Activated CD4-positive, alpha-beta T cell treated with anti-CD3 and anti-CD28 coated beads for 48 hours (primary cell): Measurements from ENCODE around the gene PCCA.

ENCODE experiments used
- DNase-seq: peaks from one replicate; pipeline ENCODE4 v3.0.0-alpha.2; 2020

PCCA gene

DNA sequence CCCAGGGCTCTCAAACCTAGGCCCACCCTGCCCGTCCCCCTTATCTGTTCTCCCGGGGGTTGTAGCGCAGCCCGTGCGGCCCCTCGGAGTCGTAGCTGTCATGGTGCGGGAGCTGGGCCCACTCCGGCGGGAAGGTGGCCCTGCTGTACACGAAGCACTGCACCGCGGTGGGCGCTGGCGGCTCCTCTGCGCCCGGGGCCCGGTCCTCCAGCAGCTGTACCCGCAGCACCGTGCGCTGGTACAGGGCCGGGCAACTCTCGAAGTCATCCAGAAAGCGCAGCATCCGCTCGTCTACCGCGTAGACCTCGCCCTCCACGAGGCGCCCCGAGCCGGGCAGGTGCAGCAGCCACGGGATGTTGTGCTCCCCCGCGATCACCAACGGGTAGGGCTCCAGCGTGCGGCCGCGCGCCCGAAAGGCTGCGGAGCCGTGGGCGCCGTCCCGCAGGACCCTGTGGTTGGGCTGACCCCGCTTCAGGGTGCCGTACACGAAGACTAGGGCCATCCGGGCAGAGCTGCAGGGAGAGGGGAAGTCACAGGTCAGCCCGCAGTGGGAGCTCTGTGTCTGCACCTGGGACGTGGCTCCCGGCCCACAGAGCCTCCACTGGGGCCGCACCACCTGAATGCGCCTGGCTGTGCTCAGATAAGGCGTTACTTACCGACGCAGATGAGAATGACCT is 443.3 kb downstream of the PCCA start:
- no peak for DNase-seq

DNA sequence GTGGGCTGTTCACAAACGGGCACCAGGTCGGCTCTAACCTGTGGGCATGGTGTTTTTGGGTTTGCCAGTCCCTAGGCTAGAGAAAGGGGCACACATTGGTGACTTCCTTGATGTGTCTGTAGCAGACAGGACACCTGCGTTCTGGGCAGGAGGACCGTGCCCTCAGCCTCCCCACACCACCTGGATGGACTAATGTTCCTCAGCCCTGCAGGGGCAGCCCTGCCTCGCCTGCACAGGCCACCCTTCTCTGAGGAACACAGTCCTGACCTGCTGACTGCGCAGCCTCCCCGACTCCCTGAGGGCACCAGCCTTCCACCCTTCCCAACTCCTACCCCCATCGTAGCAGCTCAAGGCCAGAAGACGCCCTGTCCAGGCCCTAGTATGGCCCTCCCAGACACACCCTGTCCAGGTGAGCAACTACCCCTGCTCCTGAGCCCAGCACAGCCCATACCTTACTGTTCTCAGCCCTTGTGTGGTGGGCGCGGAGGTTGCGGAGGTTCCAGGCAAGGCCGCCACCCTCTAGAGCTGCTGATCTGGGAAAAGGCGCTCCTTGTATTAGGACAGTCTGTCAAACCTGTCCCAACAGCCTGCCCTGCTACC is 444.0 kb downstream of the PCCA start:
- no peak for DNase-seq

DNA sequence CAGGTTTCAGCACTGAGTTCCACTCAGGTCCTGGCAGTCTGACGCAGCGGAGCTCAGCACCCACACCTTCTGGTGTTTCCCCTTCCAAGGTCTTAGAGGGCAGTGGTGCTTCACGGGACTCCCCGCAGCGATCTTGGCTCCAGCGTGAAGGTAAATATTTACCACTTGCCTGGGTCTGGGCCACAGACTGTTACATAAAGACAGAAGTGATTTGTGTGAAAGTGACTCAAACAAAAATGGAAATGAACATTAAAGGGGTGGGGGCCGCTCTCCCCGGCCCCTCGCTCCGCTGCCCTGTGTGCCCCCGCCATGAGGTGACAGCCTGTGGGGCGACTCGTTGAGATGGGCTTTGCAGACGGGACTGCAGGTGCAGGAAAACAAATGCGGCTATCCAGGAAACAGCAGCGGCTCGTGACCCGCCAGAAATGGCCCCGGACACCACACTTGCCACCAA is 444.7 kb downstream of the PCCA start:
- DNase-seq: no peak

DNA sequence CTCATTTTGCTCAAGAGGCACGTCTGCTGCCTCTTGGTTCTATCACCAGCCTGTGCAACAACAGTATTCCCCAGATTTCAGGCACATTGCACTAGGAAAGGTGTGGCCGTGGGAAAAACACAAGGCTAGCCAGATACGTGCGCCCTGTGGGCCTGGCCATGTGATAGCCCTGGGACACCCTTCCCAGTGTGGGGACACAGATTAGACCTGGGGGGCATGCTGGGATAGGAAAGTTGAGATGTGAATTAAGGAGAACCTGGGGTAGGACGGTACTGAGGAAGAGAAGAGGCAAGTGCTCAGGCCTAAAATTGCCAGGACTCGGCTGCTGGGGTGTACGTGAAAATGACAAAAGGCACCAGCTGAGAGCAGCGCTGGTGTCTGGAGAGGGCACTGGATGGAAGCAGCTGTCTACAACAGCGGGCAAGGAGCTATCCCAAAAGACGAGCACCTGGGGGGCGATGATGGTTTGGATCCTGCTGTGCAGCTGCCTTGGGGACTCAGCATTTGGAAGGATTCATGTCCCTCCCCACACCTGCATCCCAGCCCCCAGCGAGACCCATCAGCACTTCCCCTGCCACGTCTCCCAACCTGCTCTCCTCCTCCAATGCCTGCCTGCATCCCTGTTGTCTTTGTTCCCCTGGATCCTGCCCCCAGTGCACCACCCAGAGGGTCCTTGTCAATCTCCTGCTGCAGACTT is 445.4 kb downstream of the PCCA start:
- no peak for DNase-seq

DNA sequence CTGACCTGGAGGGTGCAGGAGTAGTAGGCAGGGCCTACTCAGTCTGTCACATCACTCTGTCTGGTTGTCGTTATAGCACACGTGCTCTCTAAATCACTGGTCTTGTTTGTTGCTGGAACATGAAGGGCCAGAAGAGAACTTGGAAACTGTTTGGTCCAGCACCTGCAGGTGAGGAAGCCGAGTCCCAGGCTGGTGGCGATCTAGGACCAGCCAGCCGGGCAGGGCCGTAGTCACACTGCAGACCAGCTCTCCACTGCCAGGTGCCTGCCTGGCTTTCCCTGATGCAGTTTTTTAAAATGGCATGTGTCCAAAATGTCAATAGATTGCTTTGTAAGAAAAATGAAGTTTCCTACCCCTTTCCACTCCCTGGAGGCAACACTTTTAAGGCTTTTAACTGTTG is 446.0 kb downstream of the PCCA start:
- DNase-seq: no peak

DNA sequence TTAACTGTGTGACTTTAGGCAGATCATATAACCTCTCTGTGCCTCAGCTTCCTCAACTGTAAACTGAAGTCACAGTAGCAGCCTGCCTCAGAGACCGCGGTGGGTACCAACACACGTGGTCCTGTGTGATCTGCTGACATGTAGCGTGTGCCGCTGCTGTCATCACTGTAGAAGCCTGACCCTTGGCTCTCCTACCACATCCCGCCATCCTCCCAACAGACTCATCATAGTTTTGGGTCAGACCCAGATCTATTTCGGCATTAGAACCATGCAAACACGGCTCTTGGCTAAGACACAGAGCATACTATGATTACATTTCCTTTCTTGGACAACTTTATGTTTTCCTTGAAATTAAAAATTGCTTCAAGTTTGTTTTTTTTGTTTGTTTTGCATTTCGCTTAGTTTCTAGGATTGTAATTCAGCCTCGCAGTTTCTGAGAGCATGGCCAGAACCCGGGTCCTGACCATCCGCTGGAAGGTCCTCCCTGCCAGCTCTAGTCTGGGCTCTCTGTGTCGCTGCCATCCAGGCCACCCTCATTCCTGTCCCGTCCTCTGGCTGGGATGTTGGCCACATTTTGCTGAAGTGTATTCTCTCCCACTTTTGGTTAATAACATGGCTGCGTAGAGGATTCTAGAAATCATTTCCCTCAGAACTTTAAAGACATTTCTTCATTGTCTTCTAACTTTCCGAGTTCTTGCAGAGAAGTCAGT is 446.7 kb downstream of the PCCA start:
- DNase-seq: no peak

DNA sequence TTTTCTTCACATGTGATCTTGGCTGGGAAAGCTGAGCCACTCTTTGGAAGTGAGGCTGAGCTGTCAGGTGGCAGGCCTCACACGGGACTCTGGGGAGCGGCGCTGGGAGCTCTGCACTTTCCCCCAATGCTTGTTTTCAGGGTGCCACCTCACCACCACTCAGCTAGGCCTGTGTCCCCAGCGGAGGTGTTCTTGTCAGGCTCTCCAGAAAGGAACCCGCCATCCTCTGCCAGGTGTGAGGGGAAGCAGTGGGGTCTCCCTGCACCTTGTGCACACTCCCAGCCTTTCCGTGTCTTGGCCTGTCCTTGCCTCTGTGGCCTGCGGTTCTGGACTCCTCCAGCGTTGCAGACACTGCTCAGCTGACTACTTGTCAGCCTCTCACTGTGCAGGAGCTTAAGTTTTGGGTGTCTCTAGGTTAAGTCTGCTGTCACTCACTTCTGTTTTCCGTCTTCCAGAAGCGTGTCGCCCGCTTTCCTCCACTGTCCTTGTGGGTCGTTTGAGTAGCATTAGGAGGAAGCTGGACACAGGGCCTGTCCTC is 447.8 kb downstream of the PCCA start:
- DNase-seq: no peak

DNA sequence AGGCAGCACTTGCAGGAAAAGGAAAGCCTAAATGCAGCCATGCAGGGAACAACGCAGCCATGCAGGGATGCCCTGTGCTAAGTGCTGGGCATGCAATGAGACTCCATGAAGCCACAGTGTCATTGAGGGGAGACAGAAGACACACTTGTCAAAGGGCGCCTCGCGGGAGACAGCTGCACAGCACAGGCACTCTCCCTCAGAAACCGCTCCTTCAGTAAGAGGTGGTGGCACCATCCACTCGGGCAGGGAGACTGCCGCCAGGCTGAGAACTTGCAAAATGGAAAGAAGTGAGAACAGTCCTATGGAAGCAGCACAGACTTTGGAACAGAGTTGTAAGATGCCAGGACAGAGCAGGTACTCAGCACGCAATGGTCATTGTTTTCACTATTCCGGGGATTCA is 448.6 kb downstream of the PCCA start:
- DNase-seq: no peak

DNA sequence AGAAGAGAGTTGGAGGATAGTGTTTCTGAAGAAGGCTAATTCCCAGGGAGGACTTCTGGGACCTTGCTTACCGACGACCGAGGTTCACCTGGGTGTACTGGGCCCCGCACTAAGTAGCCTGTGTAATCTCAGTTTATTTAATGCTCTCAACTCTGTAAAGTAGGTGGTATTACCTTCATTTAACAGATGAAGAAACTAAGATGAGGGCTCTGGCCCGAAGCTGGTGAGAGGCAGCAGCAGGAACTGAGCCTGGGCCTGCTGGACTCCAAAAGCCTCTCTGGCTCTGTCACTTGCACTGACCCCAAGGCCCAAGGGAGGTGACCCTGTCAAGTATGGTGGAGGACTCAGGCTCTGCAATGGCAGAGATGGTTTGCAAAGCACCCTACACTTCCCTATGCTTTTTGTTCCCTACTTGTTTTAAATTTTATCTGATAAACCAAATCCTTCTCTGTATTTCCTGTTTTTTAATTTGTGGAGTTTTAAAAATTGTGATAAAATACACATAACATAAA is 449.1 kb downstream of the PCCA start:
- no peak for DNase-seq

DNA sequence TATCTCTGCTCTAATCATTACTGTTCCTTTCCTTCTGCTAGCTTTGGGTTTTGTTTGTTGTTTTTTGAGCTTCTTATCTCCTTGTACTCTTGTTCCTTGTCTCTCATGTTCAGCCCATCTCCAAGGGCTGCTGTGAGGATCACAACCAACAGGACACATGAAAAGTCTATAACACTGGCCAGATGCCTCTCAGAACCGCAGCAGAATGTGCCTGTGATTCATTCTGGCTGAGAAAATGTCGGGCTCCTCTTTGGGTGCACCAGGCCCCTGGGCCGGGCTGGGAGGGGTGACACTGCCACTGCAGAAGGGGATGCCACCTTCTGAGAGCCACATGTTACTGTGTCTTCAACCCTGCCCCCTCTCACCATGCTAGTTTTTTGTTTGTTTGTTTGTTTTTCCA is 451.7 kb downstream of the PCCA start:
- no peak for DNase-seq

DNA sequence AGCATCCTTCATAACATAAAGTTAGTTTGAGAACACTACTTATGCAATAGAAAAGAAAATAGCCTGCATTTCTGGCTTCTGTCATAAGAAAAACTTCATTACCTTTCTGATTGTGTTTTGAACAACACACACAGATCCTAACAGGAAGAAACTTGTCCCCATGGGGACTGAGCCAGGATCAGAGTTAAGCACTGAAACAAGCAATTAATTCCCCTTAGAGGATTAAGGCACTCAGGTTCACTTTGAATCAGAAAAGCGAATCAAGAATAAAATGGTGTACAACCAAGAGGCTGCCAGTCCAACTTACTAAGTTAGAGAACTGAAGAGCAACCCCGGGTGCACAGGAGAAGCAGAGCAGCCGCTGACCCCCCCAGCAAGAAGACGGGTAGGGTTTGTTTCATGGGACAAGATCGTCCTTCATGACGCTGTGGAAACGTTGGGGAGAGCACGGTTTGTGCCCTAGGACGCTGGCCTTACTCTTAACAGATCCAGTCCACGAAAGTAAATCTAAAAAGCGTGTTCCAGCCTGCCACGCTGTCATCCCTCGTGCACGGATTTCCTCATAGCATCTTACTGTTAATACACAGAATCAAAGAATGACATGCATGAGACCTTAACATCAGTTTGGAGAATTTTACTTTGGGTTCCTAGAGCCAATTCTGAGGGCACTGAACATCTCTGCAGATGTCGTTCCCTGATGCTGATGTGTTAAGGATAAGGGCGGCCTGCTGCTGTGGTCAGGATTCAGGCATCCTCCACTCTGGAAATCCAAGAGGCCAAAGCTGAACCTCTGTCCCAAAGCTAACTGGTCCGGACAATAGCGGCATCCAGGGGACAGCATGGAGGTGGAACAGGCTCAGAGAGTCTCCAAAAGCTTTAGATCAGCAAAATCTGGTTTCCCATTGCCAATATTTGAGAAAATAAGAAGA is 453.3 kb downstream of the PCCA start:
- no peak for DNase-seq

DNA sequence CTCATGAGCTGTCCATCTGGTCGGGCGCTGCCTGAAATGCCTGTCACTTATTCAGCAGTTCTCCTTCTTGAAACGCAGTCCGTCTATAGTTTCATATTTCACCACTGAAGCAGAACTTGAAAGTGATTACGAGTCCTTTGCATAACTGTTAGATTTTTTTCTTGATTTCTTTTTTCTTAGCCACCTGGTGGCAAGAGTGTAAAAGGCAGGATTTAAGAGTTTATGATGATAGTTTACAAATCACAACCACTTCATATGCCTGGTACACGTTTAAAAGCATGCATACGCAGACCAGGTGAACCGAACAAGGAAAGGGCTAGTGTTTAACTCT is 453.9 kb downstream of the PCCA start:
- no peak for DNase-seq

DNA sequence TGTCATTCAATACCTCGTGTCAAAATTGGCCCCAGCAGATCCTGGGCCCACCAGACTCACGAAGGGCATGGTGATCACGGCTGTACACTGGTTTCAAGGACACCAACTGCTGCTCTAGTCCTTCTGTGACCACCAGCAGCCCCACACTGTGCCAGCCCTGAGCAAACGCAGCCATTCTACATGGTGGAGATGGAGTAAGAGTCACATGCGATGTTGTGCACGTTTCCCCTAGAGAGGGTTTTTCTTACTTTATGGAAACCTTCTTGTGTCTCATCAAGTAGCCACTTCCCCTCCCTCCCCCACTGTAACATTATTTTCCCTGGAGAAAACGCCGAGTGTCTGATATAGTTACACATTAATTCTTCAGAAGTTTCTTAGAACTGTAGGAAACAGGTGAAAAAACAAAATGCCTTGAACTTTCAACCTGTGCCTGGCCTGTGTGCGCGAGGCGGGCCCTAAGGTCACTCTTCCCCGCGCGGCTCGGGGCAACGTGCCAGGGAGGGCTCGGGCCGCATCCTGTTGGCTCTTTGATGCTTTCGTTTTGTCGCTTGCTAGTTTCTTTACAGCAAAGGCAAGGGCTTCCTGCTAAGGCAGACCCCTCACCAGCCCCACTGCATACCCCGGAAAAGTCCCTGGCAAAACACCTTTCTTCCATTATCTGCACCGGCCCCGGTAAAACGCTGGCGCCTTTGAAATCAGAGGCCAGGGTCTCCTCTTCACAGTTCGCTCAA is 455.1 kb downstream of the PCCA start:
- DNase-seq: no peak

DNA sequence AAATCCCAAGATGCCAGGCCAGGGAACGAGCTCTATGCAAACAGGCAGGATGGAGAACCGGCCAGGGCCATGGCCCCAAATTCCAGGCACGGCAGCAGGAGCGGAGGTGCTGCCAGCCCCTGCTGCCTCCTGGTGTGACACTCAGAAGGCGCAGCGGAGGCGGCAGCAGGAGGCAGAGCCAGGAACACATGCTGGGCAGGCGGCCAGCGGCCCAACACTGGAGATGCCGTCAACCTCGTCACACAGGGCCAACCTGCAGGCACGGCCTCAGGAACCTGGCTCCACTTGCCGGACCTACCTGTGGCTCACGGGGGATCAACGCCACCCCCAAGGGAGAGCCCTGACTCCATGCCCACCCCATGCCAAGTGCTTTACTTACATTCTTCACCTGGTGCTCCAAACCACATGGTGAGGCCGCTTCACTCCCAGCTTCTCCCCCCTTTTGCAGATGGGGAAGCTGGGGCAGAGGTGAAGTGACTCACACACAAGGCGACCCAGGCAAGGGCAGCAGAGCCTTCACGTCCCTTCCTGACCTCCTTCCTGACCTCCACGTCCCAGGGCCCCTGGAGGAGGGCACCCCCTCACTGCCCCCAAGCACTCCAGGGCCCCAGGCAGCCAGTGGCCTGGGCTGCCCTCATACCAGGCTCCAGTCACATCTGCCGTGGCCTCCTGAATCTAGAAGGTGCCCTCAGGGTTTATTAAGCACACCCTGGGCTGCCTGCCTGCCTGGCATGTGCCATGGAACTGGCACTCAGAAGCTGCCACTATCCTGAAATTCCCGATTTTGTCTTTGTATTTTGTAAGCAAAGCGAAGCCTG is 456.2 kb downstream of the PCCA start:
- no peak for DNase-seq

DNA sequence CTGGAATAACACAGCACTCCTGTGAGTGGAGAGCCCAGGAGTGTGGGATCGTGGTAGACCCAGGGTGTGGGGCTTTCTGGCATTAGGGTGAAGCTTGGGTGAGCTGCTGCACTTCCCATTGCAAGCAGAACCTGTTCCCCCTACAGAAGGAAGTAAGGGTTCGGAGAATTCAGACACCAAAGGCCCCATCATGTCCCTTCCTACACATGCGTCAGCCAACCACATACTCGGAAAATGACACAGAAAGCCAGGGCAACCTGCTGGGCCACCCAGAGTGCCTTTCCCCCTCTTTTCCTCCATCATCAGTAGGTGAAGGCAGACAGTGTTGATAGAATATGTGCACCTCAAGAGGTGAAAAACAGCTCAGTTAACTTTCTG is 456.8 kb downstream of the PCCA start:
- DNase-seq: no peak

DNA sequence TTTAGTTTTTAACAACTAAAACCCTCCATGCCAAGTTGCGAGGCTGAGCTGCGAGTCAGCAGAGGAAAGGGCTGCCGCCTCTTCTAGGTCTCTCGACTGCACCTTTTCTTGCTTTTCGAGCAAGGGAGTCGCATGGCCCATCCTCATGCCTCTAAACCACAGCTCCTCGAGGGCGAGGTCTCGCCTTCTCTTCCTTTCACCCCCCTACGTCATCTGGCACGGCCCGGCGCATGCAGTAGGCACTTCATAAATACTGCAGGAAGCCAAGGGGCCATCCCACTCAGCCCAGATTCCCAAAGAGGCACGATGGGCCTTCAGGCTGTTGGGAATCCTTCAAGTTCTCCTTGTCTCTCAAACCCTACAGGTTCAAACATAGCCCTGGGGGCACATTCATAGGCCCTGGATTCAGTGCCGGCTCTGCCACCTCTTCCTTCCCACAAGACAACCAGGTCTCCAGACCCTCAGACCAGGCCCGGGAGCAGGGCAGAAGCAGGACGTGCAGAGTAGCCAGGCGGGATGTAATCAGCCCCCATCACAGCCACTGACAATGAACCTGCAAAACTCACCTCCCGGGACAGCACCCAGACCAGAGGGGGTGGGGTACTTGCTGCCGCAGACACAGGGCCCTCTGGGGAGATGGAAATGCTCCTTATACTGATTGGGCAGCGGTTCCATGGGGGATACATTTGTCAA is 458.0 kb downstream of the PCCA start:
- DNase-seq: no peak

DNA sequence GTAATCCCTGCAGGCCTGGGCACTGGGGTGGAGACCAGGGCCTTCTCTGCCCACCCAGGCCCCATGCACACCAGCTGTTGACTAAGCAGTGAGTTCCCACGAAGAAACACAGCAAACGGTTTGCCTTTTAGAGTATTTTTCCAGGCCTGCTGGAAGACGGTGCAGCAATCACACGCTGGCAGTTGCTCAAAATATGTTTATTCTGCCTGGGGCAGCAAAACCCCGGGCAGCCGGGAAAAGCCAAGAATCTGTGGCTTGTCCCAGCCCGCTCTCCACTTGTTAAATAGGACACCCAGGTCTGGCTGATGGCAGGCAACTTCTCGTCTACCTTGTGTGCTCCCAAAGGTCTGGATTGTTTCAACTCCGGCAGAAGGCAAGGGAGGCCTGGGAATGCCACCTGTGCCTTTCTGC is 458.9 kb downstream of the PCCA start:
- no peak for DNase-seq

DNA sequence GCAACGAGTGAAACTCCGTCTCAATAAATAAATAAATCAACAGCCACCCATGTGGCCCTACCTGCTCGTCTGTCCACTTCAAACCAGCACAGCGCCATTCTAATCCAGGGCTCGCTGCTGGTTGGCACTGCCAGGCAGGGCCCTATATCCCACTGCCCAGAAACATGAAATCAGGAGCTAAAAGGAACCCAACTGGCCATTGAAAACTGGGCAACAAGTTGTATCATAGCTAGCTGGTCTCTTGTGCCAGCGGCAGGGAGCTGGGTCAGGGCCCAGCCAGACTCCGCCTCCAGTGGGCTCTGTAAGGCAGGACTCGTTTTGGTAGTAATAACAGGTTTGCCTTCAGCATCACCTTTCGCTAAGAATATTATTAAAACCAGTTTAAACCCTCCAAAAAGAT is 460.4 kb downstream of the PCCA start:
- DNase-seq: no peak

DNA sequence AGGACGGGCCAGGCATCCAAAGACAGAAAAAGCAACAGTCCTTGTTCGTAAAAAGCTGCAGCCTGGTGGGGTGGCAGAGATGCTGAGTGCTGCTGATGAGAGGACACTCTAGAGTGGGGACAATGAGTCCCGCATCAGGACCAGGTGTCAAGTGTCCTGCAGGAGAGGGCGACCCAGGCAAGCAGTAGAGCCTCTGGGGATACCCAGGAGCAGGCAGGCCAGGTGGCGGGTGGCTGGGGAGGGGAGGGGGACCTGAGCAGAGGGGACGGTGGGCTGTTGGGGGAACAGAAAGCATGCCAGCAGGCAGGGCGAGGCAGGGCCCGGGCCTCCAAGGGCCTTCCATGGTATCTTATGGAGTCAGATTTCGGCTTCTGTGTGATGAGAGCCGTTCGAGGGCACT is 463.9 kb downstream of the PCCA start:
- no peak for DNase-seq

DNA sequence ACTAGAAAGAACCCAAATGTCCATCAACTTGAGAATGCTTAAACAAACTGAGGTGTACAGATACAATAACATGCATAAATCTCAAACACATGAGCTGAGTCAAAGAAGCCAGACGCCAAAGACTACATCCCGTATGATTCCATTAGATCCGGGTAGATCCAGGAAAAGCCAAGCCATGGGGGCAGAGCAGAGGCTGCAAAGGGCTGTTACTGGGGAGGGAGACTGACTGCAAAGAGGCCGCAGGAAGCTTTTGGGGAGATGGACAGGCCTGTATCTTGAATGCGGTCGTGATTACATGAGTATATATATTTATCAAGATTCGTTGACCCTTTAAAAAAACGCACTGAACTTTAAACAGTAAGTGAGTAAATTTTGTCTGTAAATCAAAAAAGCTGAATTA is 471.0 kb downstream of the PCCA start:
- no peak for DNase-seq
